Nephron (organoid): ENCODE data around the gene POU2F3.
"Not testable (repeated sequence)": the region's sequence is repeated elsewhere in the genome, so short reads cannot be mapped to it uniquely, and the experiment has no call there.

ENCODE experiments used
- H3K27ac Mint-ChIP-seq, 3 experiments: 2 replicates each; pipeline ENCODE4 v1.8.0; 2020; ENCODE audit warnings: mixed read lengths in 3 of 3, mild to moderate bottlenecking in 2 of 3, moderate library complexity in 1 of 3
- H3K27me3 Mint-ChIP-seq: 2 replicates; pipeline ENCODE4 v1.8.0; 2021; ENCODE audit warnings: low read depth, mild to moderate bottlenecking, moderate library complexity, mixed read lengths
- H3K36me3 Mint-ChIP-seq: 2 replicates; pipeline ENCODE4 v1.8.0; 2020; ENCODE audit warnings: low read depth, mixed read lengths
- H3K4me1 Mint-ChIP-seq: 2 replicates; pipeline ENCODE4 v1.8.0; 2020; ENCODE audit warnings: mixed read lengths
- H3K4me3 Mint-ChIP-seq, 3 experiments: 2 replicates each; pipeline ENCODE4 v1.8.0; 2020; ENCODE audit warnings: mild to moderate bottlenecking in 3 of 3, mixed read lengths in 3 of 3, moderate library complexity in 2 of 3
- H3K9me3 Mint-ChIP-seq: 2 replicates; pipeline ENCODE4 v1.8.0; 2020; ENCODE audit warnings: mixed read lengths
- TF ChIP-seq, protein P1 (sequence below), 3 experiments: fragments of 200-600 bp; sonication (generic); IDR thresholded peaks; one replicate each; pipeline ENCODE4 v1.5.0; 2021; ENCODE audit warnings: antibody characterized with exemption in 3 of 3; ENCODE audit not compliant: unreplicated experiment in 3 of 3

The POU2F3 gene

DNA sequence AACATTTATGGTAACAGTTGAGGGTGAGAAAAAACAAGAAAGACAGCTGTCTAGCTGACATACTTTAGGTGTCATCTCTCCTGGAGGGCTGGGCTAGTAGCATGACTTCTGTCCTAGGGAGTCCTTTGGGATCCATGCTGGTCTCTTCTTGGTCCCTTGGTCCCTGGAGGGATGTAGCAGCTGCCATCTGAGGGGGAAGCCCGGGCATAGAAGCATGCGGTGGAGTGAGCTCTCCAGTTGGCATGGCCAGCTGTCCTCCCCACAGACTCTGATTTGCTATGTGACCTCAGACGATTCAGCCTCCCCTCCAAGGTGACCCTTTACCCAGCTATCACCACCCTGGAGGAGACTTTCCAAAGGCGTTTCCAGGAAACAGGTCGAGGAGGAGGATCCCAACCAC lies 28.7 kb downstream of the POU2F3 start:
- Mint-ChIP-seq H3K36me3 (no peaks in the 10 kb centered on the region), H3K4me1 (no peaks in the 10 kb centered on the region), H3K27ac (no peak overlapping the region), H3K27me3 (peaks cover 22% of the 10 kb centered on the region), H3K4me3 (no peak overlapping the region), H3K9me3 (no peaks in the 10 kb centered on the region)
- TF ChIP-seq, protein P1, sequence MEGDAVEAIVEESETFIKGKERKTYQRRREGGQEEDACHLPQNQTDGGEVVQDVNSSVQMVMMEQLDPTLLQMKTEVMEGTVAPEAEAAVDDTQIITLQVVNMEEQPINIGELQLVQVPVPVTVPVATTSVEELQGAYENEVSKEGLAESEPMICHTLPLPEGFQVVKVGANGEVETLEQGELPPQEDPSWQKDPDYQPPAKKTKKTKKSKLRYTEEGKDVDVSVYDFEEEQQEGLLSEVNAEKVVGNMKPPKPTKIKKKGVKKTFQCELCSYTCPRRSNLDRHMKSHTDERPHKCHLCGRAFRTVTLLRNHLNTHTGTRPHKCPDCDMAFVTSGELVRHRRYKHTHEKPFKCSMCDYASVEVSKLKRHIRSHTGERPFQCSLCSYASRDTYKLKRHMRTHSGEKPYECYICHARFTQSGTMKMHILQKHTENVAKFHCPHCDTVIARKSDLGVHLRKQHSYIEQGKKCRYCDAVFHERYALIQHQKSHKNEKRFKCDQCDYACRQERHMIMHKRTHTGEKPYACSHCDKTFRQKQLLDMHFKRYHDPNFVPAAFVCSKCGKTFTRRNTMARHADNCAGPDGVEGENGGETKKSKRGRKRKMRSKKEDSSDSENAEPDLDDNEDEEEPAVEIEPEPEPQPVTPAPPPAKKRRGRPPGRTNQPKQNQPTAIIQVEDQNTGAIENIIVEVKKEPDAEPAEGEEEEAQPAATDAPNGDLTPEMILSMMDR (IDR thresholded peaks at IDR 0.05; ENCODE audit: unreplicated experiment in 3 of 3): no peak

DNA sequence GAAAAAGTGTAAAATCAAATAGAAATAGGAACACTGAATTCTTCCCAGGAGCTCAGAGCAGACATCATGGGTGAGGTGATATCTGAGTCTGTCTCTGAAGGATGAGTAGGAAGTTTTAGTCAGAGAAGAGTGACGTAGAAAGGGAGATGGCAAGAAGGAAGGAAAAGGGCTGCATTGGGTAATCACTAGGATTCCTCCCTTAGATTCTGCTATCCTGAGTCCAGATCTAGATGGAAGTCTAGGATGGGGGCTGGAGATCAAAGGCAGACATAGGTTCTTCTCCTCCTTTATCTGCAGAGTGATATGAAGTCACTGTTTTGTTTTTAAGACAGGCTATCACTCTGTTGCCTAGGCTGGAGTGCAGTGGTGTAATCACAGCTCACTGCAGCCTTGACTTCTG lies 30.4 kb downstream of the POU2F3 start:
- H3K36me3 Mint-ChIP-seq: no peaks in the 10 kb centered on the region
- TF ChIP-seq, protein P1 (IDR thresholded peaks at IDR 0.05; ENCODE audit: unreplicated experiment in 3 of 3): no peak
- no peak overlapping the region for H3K4me3 Mint-ChIP-seq
- H3K4me1 Mint-ChIP-seq: no peaks in the 10 kb centered on the region
- H3K9me3 Mint-ChIP-seq: no peaks in the 10 kb centered on the region
- peaks cover 25% of the 10 kb centered on the region for H3K27me3 Mint-ChIP-seq
- H3K27ac Mint-ChIP-seq: no peak overlapping the region

DNA sequence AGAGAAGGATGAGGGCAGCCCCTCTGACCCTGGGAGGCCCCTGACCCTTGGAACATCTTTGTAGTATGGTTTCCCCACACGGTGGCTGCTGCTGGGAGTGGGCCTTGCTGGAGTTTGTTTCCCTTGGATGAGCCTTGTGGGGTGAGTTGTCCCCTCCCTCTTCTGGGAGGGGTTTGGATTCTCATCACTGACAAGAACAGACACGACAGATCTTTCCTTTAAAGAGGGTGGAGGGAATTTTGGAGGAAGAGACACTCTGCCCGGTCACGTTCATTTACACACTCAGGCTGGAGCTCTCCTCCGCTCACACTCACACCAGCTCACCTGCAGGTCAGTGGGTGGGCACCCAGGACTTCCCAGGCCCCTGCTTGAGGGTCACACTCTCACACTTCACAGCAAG lies 31.7 kb downstream of the POU2F3 start:
- H3K9me3 Mint-ChIP-seq: no peaks in the 10 kb centered on the region
- peaks cover 24% of the 10 kb centered on the region for H3K27me3 Mint-ChIP-seq
- no peaks in the 10 kb centered on the region for H3K4me1 Mint-ChIP-seq
- TF ChIP-seq, protein P1 (IDR thresholded peaks at IDR 0.05; ENCODE audit: unreplicated experiment in 3 of 3): no peak
- no peak overlapping the region for H3K4me3 Mint-ChIP-seq
- no peaks in the 10 kb centered on the region for H3K36me3 Mint-ChIP-seq
- no peak overlapping the region for H3K27ac Mint-ChIP-seq

- Mint-ChIP-seq H3K27ac (no peak overlapping the region), H3K9me3 (no peaks in the 10 kb centered on the region), H3K4me3 (no peak overlapping the region), H3K4me1 (no peaks in the 10 kb centered on the region), H3K27me3 (peaks cover 19% of the 10 kb centered on the region), H3K36me3 (no peaks in the 10 kb centered on the region)
- TF ChIP-seq, protein P1 (IDR thresholded peaks at IDR 0.05; ENCODE audit: unreplicated experiment in 3 of 3): no peak
Measured at GRCh38 chr11:120272303-120272702, 32.4 kb downstream of the POU2F3 start.

GRCh38 chr11:120273432-120273831 lies 33.5 kb downstream of the POU2F3 start:
- peaks cover 19% of the 10 kb centered on the region for H3K27me3 Mint-ChIP-seq
- H3K9me3 Mint-ChIP-seq: no peaks in the 10 kb centered on the region
- H3K27ac Mint-ChIP-seq: no peak overlapping the region
- TF ChIP-seq, protein P1 (IDR thresholded peaks at IDR 0.05; ENCODE audit: unreplicated experiment in 3 of 3): no peak
- no peaks in the 10 kb centered on the region for H3K4me1 Mint-ChIP-seq
- H3K4me3 Mint-ChIP-seq: no peak overlapping the region
- no peaks in the 10 kb centered on the region for H3K36me3 Mint-ChIP-seq

GRCh38 chr11:120273956-120274355 lies 34.0 kb downstream of the POU2F3 start:
- H3K36me3 Mint-ChIP-seq, H3K4me1 Mint-ChIP-seq, H3K27ac Mint-ChIP-seq, H3K4me3 Mint-ChIP-seq, H3K9me3 Mint-ChIP-seq: not testable (repeated sequence)
- peaks cover 19% of the 10 kb centered on the region for H3K27me3 Mint-ChIP-seq
